ENCODE measurements around the gene VTI1A.
A peak's percentile ranks its signal among the peaks of the same experiment; 100 is the strongest.
"Not testable (repeated sequence)": the region's sequence is repeated elsewhere in the genome, so short reads cannot be mapped to it uniquely, and the experiment has no call there.

Gene VTI1A

DNA sequence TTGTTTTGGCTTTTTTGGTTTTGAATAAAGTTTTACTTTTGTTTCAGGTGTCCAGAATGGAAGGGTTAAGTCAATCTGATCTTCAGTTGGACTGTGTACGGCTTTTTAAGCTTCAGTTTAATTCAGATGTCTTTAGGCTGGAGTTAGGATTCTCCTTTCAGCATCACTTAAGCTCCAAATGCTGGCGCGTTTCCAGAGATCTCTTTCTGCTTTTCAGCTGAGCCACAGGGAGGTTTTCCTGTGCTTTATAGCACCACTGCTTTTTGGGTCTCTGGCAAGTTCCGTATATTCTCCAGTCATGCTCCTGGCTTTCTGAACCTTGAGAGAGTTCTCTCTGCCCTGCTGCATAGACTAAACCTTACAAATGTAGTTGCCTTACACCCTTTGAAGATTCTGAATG is 60.0 kb downstream of the VTI1A start:
- DNase-seq (ENCODE audit: low spot score), result no peak

GRCh38 chr10:112507988-112508387 is 61.0 kb downstream of the VTI1A start:
- no peak for DNase-seq (ENCODE audit: low spot score)

- DNase-seq (ENCODE audit: low spot score), result no peak
Observed at GRCh38 chr10:112509558-112510291, 62.7 kb downstream of the VTI1A start.

DNA sequence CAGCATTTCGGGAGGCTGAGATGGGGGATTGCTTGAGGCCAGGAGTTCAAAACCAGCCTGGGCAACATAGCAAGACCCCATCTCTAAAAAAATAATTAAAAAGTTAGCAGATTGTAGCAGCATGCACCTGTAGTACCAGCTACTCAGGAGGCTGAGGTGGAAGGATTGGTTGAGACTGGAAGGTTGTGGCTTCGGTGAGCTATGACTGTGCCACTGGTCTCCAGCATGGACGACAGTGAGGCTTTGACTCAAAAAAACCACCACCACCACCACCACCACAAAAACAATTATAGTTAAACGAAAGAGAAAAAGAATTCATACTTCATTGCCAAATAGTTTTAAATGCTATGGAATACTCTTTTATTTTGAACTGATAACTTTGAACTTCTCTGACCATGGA is 63.4 kb downstream of the VTI1A start:
- DNase-seq (ENCODE audit: low spot score), result no peak

DNA sequence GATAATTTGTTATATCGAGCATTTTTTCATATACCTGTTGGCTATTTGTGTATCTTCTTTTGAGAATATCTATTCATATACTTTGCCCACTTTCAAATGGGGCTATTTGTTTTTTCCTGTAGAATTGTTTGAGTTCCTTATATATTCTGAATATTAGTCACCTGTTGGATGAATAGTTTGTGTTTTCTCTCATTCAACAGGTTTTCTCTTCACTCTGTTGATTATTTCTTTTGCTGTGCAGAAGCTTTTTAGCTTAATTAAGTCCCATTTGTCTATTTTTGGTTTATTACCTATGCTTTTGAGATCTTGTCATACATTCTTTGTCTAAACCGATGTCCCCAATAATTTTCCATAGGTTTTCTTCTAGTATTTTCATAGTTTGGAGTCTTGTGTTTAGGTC is 65.3 kb downstream of the VTI1A start:
- no peak for DNase-seq (ENCODE audit: low spot score)

DNA sequence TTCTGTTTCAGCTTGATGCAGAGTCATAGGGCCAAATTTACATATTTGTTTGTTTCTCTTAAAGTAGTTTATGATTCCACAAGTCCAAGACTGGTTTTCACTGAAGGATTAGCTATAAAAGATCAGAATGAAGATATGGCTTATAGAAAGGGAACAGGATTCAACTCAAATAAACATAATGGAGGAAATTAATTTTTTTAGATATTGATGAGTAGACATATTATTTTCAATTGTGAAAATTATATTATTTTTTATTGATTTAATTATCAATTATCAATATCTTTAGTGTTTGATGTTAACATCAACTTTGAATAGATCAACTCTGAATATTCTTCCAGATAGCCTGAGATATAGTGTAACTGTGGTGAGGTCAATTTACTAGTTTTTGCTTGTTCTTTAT is 68.1 kb downstream of the VTI1A start:
- no peak for DNase-seq (ENCODE audit: low spot score)

DNA sequence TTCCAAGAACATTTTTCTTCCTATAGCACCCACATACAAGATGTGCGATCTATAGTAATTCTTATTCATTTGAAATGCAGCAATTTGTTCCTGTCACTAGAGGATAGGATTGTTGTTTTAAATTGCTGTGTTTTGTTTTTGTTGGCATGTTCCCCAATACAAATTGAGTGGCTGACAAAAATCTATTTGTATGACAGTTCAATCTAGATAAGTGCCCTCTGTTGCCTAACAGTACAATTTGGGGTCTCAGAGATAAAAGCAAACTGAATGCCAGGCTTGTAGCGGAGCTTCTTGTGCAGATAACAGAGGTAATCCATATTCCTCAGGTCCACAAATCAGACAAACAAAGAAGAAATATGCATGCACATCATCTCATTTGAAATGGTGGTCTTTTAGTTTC is 68.8 kb downstream of the VTI1A start:
- DNase-seq (ENCODE audit: low spot score), result no peak

- no peak for DNase-seq (ENCODE audit: low spot score)
Observed at GRCh38 chr10:112517451-112517862, 70.4 kb downstream of the VTI1A start.

DNA sequence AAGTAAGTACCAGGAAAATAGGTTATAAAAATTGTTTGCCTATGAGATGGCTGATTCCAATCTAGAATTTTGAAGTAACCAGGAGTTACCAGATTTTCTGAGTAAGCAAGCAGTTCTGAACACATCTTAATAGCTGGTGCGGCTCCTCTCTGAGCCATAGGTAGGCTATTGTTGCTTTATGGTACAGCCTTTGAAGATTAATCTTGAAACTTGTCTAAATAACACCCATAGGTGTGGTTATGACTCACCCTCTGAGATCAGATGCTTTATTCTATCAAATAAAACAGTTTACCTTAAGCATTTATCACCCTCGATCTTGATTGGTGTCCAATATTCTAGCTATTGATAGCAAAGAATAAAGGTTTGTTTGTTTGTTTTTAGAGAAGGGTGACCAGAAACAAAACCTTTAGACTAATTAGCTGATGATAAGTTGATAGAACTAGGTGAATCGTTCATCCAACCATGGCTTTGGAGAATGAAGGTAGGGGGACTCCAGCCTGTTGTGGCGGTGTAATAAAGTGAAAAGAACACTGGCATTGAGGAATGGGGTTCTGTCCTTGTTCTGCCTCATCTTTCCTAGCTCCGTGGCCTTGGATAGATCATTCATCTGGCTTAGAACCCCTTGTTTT is 72.2 kb downstream of the VTI1A start:
- DNase-seq (ENCODE audit: low spot score), result no peak

DNA sequence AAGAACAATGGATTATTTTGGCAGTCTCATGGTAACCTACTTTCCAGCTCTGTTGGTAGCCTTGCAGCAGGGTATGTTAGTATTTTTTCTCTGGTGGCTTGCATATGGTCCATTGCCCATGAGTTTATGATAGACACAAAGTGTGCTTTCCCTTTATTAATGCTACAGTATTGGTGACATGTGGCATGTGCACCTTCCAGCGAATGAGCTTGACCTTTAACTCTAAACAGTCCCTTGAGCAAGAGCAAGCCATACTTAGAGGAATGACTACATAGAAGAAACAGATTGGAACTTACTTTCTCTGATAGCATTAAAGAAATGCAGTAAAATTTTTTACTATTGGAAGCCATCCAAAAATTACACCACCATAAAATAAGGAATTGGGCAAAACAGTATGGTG is 73.9 kb downstream of the VTI1A start:
- DNase-seq (ENCODE audit: low spot score), result no peak

DNA sequence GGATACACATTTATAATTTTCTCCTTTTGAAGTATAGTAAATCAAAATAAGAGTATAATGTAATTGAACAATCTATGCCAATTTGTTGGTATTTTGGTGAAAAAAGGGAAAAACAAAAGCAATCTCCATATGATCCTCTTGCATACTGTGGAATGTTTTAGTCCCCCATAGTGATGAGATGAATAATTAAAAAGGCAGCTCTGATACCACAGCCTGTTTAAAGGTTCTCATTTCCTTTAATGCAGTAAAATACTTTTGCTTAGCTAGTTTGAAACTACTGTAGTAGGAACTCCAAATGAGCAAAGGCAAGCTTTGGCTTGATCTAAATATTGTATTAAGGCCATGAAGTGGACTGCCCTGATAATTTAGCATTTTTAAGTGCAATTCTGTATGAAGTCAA is 77.6 kb downstream of the VTI1A start:
- DNase-seq (ENCODE audit: low spot score), result no peak

DNA sequence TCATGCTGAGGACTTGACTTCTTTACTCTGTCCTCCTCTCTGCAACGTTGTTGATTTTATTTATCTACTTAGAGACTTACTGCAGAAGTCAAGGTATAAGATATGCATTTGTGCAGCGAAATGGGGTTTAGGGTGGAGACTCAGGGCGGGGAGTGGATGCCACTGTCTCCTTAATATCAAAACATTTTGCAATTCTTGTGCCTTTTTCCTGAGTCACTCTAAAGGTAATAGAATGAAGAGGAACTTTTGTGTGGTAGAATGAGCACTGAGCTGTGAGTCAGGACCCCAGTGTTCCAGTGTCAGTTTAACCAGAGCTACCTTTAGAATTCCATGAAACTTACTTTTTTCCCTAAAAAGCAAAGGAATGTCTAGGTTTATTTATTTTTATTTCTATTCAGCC is 78.2 kb downstream of the VTI1A start:
- DNase-seq (ENCODE audit: low spot score), result no peak

GRCh38 chr10:112526139-112526538 is 79.1 kb downstream of the VTI1A start:
- DNase-seq (ENCODE audit: low spot score), result no peak

DNA sequence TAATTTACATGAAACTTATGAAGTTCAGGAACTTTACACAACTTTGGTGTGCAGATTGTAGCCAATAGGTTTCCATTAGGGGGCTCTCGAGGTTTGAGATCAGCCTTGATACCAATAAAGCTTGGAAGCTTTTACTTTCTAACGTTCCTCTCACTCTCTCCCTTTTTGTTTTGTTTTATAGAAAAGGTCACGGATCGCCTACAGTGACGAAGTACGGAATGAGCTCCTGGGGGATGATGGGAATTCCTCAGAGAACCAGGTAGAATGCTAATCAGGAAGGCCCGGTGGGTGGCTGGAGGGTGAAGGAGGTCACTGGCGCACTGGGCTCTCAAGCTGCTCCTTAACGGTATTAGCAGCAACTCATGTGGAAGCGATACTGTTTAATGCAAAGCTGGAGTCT is 79.9 kb downstream of the VTI1A start:
- no peak for DNase-seq (ENCODE audit: low spot score)

GRCh38 chr10:112528235-112528634 is 81.2 kb downstream of the VTI1A start:
- DNase-seq (ENCODE audit: low spot score), result no peak

GRCh38 chr10:112531421-112531820 is 84.4 kb downstream of the VTI1A start:
- no peak for DNase-seq (ENCODE audit: low spot score)

- DNase-seq (ENCODE audit: low spot score), result no peak
Observed at GRCh38 chr10:112532189-112532588, 85.2 kb downstream of the VTI1A start.

- DNase-seq (ENCODE audit: low spot score), result no peak
Observed at GRCh38 chr10:112532956-112533355, 85.9 kb downstream of the VTI1A start.

DNA sequence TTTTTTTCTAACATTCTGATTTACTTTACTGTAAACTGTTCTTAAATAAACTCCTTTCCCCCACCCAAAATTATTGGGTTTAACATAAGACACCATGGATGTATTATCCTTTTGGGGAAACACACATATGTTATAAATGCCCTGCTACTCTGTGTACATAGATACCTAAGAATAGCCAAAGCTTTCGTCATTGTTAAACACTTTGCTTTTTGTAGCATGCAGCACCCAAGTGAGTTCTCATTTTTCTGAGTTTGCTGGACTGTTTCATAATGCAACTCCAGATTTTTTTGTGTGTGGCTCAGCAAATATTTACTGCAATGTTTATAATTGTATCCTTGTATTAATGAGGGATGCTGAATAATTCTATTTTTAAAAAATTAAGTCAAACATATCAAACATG is 86.9 kb downstream of the VTI1A start:
- no peak for DNase-seq (ENCODE audit: low spot score)

DNA sequence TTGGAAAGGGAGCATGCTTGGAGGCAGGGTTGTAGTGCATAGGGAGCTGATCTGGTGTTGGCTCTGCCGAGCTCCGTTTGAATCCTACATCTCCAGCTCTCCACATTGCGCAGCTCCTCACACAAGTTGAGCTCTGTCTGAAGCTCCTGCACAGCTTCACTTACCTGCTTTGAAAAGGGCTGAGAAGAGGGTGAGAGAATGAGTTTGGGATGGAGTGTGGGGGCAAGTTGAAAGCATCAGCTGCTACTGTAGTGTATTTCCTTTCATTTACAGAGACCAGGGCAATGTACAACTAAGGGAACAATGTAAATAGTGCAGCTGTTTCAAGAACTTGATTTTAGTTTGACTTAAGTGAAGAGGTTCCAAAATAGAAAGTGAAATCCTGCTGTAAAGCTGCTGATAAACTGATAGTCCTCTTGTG is 88.5 kb downstream of the VTI1A start:
- DNase-seq (ENCODE audit: low spot score), result no peak

DNA sequence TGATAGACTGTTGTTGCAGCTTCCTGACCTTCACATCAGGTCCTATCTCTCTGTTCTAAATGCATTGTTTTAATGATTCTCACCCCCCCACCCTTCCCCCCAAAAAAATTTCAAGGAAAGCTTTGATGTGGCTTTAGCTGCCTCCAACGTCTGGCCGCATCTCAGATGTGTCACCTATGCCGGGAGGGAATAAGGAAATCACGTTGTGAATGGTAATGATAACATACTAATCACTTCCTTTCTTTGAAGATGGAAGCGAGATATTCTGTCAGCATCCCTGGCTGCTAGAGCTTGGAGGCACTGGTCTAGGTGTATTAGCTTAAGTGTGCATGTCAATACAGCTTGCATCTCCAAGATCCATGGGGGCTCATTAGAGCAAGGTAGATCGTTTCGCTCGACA is 89.6 kb downstream of the VTI1A start:
- DNase-seq (ENCODE audit: low spot score), result no peak

GRCh38 chr10:112538168-112538567 is 91.2 kb downstream of the VTI1A start:
- no peak for DNase-seq (ENCODE audit: low spot score)

DNA sequence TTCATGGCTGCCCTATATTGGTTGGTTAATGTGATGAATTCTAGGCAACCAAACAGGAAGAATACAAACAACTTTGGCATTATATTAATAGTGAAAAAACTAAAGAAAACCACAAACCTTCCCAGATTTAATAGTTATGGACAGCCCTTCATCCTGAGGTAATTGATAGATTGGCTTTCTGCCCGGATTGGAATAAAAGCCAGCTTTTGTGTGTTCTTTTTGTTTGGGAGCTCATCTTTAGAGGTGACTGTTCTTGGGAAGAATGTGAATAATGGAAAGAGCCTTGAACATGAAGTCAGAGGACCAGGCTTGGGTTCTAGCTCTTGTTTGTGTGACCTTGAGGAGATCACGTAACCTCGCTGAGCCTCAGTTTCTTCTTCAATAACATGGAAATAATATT is 92.3 kb downstream of the VTI1A start:
- DNase-seq (ENCODE audit: low spot score), result peak; percentile 43

GRCh38 chr10:112542823-112543222 is 95.8 kb downstream of the VTI1A start:
- DNase-seq (ENCODE audit: low spot score), result not testable (repeated sequence)

Measured in COLO829 (cell line).